ENCODE results near the gene LRRC4B. TPM values are rescaled to one million over a fixed set of nuclear protein-coding genes. Genes with fewer than 3 reads are reported as not detected.

LRRC4B gene, protein sequence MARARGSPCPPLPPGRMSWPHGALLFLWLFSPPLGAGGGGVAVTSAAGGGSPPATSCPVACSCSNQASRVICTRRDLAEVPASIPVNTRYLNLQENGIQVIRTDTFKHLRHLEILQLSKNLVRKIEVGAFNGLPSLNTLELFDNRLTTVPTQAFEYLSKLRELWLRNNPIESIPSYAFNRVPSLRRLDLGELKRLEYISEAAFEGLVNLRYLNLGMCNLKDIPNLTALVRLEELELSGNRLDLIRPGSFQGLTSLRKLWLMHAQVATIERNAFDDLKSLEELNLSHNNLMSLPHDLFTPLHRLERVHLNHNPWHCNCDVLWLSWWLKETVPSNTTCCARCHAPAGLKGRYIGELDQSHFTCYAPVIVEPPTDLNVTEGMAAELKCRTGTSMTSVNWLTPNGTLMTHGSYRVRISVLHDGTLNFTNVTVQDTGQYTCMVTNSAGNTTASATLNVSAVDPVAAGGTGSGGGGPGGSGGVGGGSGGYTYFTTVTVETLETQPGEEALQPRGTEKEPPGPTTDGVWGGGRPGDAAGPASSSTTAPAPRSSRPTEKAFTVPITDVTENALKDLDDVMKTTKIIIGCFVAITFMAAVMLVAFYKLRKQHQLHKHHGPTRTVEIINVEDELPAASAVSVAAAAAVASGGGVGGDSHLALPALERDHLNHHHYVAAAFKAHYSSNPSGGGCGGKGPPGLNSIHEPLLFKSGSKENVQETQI
- total RNA-seq: 105 TPM

GRCh38 chr19:50567882-50568727 is at the start of gene LRRC4B:
Gene LRRC4B, minus strand, starts transcription at chr19:50568435. Its CDS starts 19,597 bp downstream, at chr19:50548838.

DNA sequence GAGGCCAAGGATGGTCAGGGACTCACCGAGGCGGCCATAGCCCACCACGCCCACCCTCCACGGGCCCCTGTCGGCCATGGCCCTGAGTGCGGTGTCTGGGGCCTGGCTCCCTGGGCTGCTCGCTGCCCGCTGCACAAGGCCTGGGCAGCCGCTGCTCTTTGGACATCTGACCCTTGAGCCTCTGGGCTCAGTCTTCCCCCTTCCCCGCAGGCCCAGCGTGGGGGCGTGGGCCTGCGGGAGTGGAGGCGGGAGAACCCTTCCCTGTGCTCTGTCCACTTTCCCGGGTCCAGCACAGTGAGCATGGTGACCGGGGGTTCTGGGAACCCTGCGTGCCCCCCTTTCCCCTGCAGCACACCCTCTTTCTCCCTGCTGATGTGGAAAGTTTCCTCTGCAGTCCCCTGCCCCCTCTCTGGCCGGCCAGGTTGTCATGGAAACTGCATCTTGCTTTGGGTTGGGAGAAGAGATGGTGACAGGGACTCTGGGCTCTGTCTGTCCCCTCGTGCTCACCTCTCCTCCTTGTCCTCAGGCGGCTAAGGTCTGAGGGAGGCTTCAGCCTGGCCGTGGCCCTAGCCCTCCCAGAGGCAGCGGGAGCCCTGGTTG is 54.4 kb downstream of the LRRC4B start, which contains the start of gene ASPDH:
ASPDH (minus strand) TSS at position 168 of the 600 bp plus-strand sequence; CDS start at position 78, 90 bp downstream.

GRCh38 chr19:50511069-50511822 is 57.0 kb downstream of the LRRC4B start, which contains the start of gene JOSD2:
Gene JOSD2, minus strand, starts transcription at chr19:50511191. Its CDS starts 760 bp downstream, at chr19:50510431.

GRCh38 chr19:50476224-50476906 is 91.9 kb downstream of the LRRC4B start, which contains the start of the genes EMC10 and GARIN5A:
Gene EMC10, plus strand, starts transcription at chr19:50476507. Its CDS starts 38 bp downstream, at chr19:50476545.
Gene GARIN5A, minus strand, starts transcription at chr19:50476848. Its CDS starts 460 bp downstream, at chr19:50476388.

Other genes with a start within 250 kb of the LRRC4B start
- gene KCNC3, start 239.1 kb downstream of the LRRC4B start, total RNA-seq: 3.2 TPM
- 0.46 TPM for gene NAPSA, start 202.8 kb downstream of the LRRC4B start, total RNA-seq
- gene NR1H2, start 192.0 kb downstream of the LRRC4B start, total RNA-seq: 21.2 TPM
- gene POLD1, start 184.1 kb downstream of the LRRC4B start, total RNA-seq: 12.0 TPM
- 0.23 TPM for gene SPIB, start 149.5 kb downstream of the LRRC4B start, total RNA-seq
- 0.92 TPM for gene MYBPC2, start 135.5 kb downstream of the LRRC4B start, total RNA-seq
- gene EMC10, start 91.9 kb downstream of the LRRC4B start, total RNA-seq: 68.5 TPM
- gene GARIN5A, start 91.6 kb downstream of the LRRC4B start, total RNA-seq: 7.2 TPM
- gene JOSD2, start 57.2 kb downstream of the LRRC4B start, total RNA-seq: 3.7 TPM
- 3.0 TPM for gene ASPDH, start 54.5 kb downstream of the LRRC4B start, total RNA-seq
- 36.0 TPM for gene SYT3, start 71.4 kb upstream of the LRRC4B start, total RNA-seq
- not detected for gene C19orf81, start 81.0 kb upstream of the LRRC4B start, total RNA-seq
- 23.3 TPM for gene SHANK1, start 151.4 kb upstream of the LRRC4B start, total RNA-seq
- 2.5 TPM for gene CLEC11A, start 154.9 kb upstream of the LRRC4B start, total RNA-seq
- not detected for gene GPR32, start 202.0 kb upstream of the LRRC4B start, total RNA-seq
- not detected for gene ACP4, start 222.0 kb upstream of the LRRC4B start, total RNA-seq

All from diencephalon (tissue), 1 donor.